Stimulated activated CD8-positive, alpha-beta memory T cell treated with anti-CD3 and anti-CD28 coated beads, Interleukin-2, amount 100 ng/mL, for 1 hour (primary cell): ENCODE measurements around the gene IDH1.
"Not testable (repeated sequence)": the region's sequence is repeated elsewhere in the genome, so short reads cannot be mapped to it uniquely, and the experiment has no call there.

Experiments
- DNase-seq, 2 donors: peaks; one replicate each; pipeline ENCODE4 v3.0.0-alpha.2; 2020; ENCODE audit warnings: low read depth in 2 of 2

The IDH1 gene

DNA sequence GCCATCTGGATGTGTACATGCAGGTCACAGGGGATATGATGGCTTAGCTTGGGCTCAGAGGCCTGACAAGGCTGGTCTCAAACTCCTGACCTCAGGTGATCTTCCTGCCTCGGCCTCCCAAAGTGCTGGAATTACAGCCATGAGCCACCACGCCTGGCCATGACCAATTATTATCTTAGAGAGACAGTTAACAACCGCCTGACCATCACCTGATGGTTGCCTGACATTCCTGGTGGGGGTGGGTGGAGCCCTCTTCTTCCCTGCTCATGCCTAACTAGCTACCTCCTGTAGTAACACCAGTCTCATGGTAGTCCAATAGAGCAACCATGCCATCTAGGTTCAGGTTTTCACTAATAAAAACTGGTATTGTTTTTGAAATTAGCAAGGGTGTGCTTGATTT is 33.0 kb downstream of the IDH1 start:
- DNase-seq: not testable (repeated sequence)

DNA sequence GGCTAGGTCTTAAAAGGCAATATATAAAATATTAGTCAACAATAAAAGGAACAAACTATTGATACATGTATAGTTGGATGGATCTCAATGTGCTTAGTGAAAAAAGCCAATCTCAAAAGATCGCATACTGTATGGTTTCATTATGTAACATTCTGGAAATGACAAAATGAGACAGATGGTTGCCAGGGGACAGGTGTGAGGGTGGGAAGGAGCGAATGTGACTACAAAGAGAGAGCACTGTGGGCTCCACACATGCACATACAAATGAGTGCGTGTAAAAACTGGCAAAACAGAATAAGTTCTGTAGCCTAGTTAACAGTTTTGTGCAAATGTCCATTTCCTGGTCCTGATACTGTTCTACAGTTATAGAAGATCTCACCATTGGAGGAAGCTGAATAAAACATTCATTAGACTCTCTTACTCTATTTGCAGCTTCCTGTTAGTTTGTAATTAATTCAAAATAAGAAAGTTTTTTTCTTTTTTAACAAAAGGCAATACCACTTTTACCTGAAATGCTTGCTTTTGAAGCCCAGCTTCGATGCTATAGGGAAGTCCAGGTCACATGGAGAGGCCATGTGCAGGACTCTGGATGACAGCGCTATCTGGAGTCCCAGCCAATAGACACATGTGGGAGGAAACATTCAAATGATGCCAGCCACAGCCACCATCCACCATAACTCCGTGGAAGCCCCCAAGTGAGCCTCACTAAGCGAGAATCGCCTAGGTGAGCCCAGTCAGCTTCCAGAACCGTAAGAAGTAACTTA is 44.0 kb downstream of the IDH1 start:
- no peak for DNase-seq

DNA sequence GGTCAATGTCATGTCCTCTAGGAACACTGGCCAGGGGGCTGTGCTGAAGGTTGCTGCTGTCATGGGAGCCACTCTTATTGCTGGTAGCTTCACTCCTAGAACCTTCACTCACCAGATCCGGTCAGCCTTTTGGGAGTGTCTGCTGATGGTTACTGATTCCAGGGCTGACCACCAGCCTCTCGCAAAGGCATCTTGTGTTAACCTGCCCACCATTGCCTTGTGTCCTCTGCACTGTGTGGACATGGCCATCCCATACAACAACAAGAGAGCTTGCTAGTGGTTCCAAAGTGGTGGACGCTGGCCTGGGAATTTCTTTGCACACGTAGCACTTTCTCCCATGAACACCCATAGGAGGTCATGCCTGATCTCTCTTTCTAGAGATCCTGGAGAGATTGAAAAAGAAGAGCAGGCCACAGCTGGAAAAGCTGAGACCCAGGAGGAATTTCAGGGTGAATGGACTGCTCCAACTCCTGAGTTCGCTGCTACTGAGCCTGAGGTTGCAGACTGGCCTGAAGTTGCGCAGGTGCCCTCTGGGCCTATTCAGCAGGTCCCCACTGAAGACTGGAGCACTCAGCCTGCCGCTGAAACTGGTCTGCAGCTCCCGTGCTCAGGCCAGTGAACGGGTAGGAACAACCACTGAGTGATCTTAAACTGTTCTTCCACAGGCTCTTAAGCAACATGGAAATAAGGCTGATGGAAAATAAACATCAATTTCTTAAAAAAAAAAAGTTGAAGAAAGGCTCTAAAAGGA is 46.4 kb downstream of the IDH1 start:
- DNase-seq: no peak

DNA sequence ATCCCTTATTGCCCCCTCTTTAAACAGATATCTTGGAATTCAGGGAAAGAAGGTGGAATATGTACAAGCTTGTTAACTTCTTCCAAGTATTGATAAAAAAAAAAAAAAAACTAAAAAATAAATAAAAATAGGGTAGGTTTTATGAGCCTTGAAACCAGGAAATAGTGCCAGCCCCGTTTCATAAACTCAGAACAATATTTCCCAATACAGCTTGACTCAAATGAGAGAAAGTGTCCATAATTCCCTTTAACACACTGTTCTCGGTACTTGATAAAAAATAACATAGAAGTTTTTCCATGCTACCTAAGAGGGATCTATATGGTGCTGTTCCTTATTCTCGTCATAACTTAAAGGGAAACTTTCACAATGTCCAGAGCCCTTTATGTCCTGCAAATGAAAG is 47.1 kb downstream of the IDH1 start:
- DNase-seq: no peak

DNA sequence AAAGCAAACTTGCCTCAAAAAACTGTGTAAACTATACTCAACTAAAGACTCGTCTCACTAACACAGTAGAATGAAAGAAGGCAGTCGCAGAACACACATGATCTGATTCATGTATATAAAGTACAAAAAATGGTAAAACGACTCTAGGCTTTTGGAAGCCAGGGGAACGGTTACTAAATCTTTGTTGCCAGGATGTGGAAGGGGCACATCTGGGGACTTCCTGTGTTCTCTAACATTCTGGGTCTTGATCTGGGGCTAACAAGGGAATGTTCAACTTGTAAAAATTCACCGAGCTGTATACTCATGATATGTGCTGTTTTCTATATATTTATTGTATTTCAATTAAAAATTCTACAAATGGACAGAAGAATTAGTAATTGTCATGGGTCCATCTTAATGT is 50.7 kb downstream of the IDH1 start:
- no peak for DNase-seq

DNA sequence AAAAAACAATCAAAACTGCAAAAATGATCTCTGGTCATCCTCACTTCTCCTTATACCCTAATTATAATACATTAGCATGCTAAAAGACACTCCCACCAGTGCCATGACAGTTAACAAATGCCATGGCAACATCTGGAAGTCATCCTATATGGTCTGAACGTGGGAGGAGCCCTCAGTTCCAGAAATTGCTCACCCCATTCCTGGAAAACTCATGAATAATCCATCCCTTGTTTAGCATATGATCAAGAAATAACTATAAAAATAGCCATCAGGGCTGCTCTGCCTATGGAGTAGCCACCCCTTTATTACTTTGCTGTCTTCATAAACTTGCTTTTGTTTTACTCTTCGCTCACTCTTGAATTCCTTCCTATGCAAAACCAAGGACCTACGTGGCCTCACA is 59.3 kb downstream of the IDH1 start:
- no peak for DNase-seq

DNA sequence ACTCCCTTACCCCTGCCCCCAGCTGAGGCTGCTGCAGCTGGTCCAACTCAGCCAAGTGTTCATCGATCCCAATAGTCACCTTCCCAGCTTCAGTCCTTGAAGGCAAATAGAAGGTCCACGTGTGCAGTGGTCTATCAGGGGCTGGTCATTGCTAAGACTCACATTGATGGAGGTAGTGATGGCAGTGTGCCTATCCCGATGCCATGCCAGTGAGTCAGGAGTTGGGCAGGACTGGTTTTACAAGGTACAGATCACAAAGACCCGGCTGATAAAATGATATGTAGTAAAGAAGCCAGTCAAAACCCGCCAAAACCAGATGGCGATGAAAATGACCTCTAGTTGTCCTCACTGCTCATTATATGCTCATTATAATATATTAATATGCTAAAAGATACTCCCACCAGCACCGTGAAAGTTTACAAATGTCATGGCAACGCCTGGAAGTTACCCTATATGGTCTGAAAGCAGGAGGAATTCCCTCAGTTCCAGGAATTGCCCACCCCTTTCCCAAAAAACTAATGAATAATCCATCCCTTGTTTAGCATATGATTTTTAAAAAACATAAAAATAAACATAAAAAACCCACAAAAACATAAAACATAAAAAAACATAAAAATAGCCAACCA is 62.1 kb downstream of the IDH1 start:
- no peak for DNase-seq

DNA sequence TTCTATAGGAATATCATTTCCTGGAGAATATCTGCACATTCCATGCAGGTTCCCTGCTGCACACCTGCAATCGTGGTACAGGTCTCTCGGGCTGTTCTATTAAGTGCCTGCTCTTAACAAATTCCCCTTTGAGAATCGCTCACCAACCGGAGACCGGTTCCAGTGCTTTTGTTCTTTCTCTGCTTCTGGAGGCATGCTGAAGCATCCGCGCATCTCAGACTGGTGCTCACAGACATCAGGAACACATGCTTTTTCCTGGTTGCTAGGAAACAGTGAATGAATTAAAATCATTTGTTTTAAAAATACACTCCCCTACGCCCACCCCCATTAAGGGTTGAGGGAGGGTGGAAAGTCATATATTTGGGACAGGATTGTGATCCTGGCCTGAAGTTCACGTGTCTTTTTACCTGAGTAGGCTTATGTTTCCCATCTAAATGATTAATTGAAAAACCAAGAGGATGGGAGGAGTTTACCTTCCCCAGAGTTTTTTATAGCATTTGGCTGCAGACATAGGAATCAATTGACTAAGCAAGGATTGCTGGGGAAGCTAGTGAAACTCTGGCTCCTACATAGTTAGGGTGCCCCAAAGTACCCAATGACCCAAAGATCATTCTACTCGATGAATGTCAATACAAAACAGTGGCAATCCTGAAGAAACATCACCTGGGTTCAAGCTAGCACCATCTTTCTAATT is 64.9 kb downstream of the IDH1 start, which contains the start of gene C2orf80:
C2orf80 (minus strand) TSS at position 221 of the 694 bp plus-strand sequence. CDS start 3,044 bp downstream, outside the sequence.
- no peak for DNase-seq

DNA sequence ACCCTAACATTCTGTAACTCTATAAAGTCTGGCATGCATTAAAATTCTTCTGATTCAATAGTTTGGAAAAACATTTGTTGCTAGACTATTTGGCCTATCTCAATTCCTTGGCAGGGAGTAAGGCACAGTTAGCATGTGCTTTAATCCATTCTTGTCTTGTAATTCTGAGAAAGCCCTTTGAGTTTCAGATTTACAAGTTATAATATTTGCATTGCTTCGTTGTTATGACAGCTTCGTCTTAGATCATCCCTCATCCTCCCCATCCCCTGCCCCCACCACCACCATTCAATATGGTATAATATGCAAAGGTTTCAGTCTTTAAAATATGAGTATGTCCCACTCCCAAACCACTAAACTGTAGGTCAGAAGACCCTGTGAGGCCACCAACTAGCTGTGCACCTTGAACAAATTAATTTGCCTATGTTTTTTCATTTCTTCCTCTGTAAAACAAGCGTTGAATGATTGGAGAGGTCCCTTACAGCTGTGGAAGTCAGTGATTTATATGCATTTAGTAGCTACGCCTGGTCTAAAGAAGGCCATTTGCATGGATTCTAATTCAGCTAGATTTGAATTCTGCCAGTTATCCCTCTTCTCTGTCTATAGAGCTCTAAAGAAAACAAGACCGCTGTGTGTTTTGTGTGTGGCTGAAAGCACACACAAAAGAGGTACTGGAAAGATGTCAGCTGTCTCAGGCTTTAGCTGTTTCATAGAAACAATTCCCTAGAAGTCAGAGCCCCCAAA is 65.6 kb downstream of the IDH1 start:
- no peak for DNase-seq

DNA sequence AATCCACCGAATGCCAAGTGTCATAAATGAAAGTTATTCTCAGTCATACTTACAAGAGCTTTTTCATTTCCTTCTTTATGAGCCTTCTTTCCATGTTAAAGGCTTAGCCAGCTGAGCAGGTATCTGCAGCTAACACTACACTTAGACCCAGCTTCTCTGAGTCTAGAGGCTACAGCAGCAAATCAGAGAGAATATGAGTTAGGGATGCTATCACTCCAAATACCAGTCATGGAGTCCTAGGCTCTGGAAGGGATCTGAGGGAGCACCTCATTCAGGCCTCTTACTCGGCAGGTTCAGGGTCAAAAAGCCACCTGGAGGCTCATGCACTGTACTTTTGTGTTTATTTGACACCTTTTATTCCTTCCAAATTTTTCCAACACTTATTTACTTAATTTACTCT is 68.0 kb downstream of the IDH1 start:
- DNase-seq: no peak

DNA sequence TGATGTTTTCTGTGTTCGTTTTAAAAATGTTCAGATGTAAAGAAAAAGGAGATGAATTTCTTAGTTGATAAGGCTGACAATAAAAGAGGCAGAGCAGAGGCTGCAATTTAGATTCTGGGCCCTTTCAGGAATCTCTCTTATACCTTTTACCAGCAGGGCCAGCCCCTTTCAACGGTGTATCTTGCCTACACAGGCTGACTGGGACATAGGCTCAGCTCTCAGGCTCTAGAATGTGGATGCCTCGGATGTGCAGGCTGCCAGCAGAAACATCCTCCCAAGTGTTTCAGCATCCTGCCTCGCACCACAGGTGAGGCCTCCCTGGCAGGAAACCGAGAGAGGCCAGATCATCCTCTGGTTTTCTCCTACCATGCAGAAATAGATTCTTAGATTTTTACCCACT is 68.4 kb downstream of the IDH1 start:
- DNase-seq: no peak
